SJCRH30 (cell line): ENCODE results near the gene UBE3B. TPM values are rescaled to one million over a fixed set of nuclear protein-coding genes. Genes with fewer than 3 reads are reported as not detected.

Experiments
- DNase-seq, 2 experiments: peaks; one replicate each; pipeline ENCODE4 v3.0.0-alpha.2; 2015 to 2020
- H3K27ac ChIP-seq: fragments of 250-450 bp; sonication (Bioruptor Pico); 2 replicates; pipeline ENCODE4 v1.5.1; 2020; ENCODE audit warnings: mild to moderate bottlenecking, moderate library complexity
- H3K27me3 ChIP-seq: fragments of 250-450 bp; sonication (Bioruptor Pico); 2 replicates; pipeline ENCODE4 v1.5.1; 2020; ENCODE audit warnings: mild to moderate bottlenecking, moderate library complexity
- H3K36me3 ChIP-seq: fragments of 250-450 bp; sonication (Bioruptor Pico); 2 replicates; pipeline ENCODE4 v1.5.1; 2020; ENCODE audit warnings: mild to moderate bottlenecking, moderate library complexity
- H3K4me1 ChIP-seq: fragments of 250-450 bp; sonication (Bioruptor Pico); 2 replicates; pipeline ENCODE4 v1.5.1; 2020; ENCODE audit warnings: mild to moderate bottlenecking, moderate library complexity
- H3K4me3 ChIP-seq: fragments of 250-450 bp; sonication (Bioruptor Pico); 2 replicates; pipeline ENCODE4 v1.5.1; 2020; ENCODE audit warnings: mild to moderate bottlenecking, moderate library complexity
- H3K9me3 ChIP-seq: fragments of 250-450 bp; sonication (Bioruptor Pico); replicated peaks from 2 replicates; pipeline ENCODE4 v1.5.1; 2020; ENCODE audit warnings: mild to moderate bottlenecking, moderate library complexity
- total RNA-seq: library from RNA; depleted of rRNA; stranded (reverse); fragments of >200 nt; shearing (Covaris generic); gene quantifications from 2 replicates; pipeline ENCODE4 v1.2.3, GENCODE V29; 2014

The UBE3B gene
- total RNA-seq, 1 experiment from 2014 or later = 17.6 TPM

DNA sequence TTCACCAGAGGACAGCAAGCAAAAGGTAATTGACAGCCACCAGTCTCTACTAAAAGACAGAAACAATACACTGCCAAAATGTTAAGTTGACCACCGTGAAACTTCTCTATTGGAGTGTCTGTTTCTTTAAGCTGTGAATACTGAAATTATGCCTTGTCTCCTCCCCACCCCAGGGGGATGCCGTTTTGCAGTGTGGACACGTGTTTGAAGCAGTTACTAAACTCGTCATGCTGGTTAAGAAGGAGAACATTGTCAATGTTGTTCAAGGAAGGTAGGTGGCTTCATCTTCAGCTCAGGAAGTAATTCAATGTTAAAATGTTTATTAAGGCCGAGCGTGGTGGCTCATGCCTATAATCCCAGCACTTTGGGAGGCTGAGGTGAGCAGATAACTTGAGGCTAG is 33.2 kb upstream of the UBE3B start:
- no peaks in the 10 kb centered on the region for H3K9me3 ChIP-seq
- no peaks in the 10 kb centered on the region for H3K27me3 ChIP-seq
- no peak overlapping the region for H3K27ac ChIP-seq
- H3K4me3 ChIP-seq = no peak overlapping the region
- H3K4me1 ChIP-seq = no peaks in the 10 kb centered on the region
- DNase-seq = no peak
- peaks cover 6% of the 10 kb centered on the region; the same call in 1 of the 2 replicates for H3K36me3 ChIP-seq

DNA sequence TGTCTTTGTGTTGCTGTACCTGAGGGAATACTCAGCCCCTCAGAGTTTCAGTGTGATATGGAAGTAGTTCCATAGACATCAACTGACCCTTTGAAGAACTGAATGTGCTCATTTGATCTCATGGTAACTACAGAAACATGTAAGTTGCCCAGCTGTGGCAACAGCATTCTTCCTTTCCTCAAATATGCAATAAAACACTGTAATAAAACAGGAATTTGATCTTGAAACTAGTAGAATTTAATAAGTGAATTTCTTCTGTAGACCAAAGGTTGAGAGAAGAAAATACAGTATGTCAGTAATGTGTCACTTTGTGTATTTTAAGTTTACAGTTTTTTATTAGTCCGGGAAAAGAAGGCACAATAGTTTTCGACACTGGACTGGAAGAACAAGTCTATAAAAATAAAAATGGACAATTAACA is 32.2 kb upstream of the UBE3B start:
- H3K4me3 ChIP-seq = no peak overlapping the region
- DNase-seq = no peak
- no peaks in the 10 kb centered on the region for H3K27me3 ChIP-seq
- H3K27ac ChIP-seq = no peak overlapping the region
- no peaks in the 10 kb centered on the region for H3K9me3 ChIP-seq
- H3K36me3 ChIP-seq = peaks cover 11% of the 10 kb centered on the region; the same call in 1 of the 2 replicates
- H3K4me1 ChIP-seq = no peaks in the 10 kb centered on the region

DNA sequence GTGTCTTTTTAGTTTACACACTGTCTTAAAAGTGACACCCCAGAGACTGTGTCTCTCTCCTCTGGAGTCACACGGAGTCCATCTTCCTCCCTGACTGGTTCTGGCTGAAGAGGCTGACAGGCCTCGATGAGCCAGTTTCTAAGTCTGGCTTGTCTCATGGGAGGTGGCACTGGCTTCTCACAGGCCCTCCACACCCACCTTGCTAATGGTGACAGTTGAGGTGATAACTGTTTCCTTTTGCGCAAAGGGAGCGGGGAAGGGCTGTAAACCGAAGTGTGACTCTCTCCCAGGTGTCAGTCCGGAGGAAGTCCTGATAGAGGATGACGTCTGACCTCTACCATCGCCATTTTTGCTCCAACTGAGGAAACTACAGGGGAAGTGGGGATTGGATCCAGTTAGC is 30.6 kb upstream of the UBE3B start:
- no peak for DNase-seq
- H3K36me3 ChIP-seq = peaks cover 13% of the 10 kb centered on the region; the same call in 1 of the 2 replicates
- no peak overlapping the region for H3K27ac ChIP-seq
- no peaks in the 10 kb centered on the region for H3K9me3 ChIP-seq
- no peaks in the 10 kb centered on the region for H3K27me3 ChIP-seq
- H3K4me3 ChIP-seq = no peak overlapping the region
- H3K4me1 ChIP-seq = no peaks in the 10 kb centered on the region

DNA sequence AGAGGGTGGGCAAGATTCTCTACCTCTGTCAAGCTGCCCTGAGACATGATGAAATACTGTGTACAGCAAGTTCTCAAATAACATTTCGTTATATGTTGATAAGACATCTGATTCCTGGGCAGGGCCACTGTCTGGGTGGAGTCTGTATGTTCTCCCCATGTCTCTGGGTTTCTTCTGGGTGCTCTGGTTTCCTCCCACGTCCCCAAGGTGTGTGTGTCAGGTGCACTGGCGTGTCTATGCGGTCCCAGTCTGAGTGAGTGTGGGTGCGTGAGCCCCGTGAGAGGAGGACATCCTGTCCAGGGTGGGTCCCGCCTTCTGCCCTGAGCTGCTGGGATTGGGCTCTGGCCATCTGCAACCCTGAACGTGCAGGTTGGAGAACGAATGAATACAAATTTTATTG is 30.0 kb upstream of the UBE3B start:
- DNase-seq = no peak
- H3K4me1 ChIP-seq = no peaks in the 10 kb centered on the region
- H3K36me3 ChIP-seq = peaks cover 17% of the 10 kb centered on the region; the same call in 1 of the 2 replicates
- no peak overlapping the region for H3K4me3 ChIP-seq
- H3K9me3 ChIP-seq = no peaks in the 10 kb centered on the region
- H3K27me3 ChIP-seq = no peaks in the 10 kb centered on the region
- H3K27ac ChIP-seq = no peak overlapping the region

DNA sequence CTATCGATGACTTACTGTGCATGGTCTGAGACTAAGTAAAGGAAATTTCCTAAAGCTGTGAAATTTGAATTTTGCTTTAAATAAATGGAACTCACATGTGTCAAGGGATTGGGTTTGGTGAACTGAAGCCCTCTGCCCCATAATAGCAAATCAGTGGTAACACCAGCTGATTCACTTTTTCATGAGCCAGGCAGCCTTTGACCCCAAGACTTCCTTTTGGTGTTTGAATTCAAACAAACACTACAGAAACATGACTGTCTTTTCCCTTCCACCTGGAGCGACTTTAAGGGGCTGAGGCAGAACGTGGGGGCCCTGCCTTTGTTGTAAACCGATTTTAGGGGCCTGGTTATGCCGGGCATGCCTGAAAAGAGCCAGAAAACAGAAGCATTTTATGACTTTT is 29.2 kb upstream of the UBE3B start:
- H3K4me3 ChIP-seq = no peak overlapping the region
- no peaks in the 10 kb centered on the region for H3K27me3 ChIP-seq
- H3K9me3 ChIP-seq = no peaks in the 10 kb centered on the region
- H3K27ac ChIP-seq = no peak overlapping the region
- no peaks in the 10 kb centered on the region for H3K4me1 ChIP-seq
- DNase-seq = no peak
- peaks cover 17% of the 10 kb centered on the region; the same call in 1 of the 2 replicates for H3K36me3 ChIP-seq

DNA sequence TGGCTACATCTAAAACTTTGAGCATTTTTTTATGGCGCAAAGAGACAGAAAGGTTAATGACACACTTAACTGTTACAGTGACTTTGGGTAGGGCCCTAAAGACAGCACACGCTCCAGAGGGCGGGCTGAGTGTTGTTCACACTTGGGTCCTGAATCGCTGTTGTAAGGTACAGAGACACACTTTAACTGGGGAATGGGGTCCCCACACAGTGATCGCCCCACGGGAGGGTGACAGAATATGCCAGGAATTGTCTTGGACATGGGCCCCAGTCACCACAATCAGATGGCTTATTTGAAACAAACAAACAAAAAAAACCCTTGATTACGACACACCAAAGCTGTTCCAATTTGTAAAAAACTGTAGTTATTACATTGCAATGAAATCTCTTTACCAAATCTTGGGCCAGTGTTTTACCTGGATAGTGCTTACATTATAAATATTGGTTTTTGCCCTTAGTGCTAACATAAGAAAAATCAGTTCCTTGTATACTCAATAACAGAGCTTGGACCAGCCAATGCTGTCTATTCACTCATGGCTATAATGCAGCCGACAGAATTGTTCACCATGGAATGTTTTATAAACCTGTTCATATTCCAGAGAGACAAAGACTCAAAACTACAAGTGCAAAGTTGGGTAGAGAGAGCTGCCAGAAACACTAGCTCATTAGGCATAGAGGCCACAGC is 28.6 kb upstream of the UBE3B start:
- H3K36me3 ChIP-seq = peaks cover 23% of the 10 kb centered on the region
- no peak for DNase-seq
- no peaks in the 10 kb centered on the region for H3K27me3 ChIP-seq
- H3K27ac ChIP-seq = no peak overlapping the region
- H3K9me3 ChIP-seq = no peaks in the 10 kb centered on the region
- H3K4me3 ChIP-seq = no peak overlapping the region
- no peaks in the 10 kb centered on the region for H3K4me1 ChIP-seq

DNA sequence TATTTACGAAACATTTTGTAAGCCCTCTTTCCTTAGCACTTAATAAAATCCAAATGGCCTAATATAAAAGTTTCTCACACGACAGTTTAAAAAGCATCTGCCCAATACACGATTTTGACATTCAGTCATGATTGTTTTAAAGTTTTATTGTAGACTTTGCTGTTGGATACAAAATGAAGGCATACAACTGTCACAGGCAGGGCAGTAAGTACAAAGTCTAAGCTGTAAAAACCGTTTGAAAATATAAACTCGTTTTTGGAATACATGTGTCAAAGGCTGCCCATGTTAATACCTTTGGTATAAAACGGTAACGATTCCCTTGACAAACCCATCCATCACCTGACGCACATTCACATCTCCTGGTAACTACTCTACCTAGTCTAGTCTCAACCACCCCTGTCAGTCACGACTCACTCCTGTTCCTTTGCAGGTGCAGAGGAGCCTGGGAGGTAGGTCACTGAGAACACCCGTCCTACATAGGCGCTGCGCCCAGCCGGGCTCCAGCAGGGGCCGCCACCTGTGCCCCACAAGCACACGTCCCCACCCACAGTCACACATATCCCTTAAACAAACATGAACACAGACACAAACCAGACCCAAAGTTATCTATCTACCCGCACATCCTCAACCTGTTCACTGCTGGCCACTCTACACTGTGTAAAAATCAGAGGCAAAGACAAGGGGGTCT is 27.4 kb upstream of the UBE3B start:
- H3K36me3 ChIP-seq = peaks cover 29% of the 10 kb centered on the region
- H3K27ac ChIP-seq = no peak overlapping the region
- DNase-seq = no peak
- no peaks in the 10 kb centered on the region for H3K4me1 ChIP-seq
- no peaks in the 10 kb centered on the region for H3K9me3 ChIP-seq
- no peak overlapping the region for H3K4me3 ChIP-seq
- H3K27me3 ChIP-seq = no peaks in the 10 kb centered on the region

DNA sequence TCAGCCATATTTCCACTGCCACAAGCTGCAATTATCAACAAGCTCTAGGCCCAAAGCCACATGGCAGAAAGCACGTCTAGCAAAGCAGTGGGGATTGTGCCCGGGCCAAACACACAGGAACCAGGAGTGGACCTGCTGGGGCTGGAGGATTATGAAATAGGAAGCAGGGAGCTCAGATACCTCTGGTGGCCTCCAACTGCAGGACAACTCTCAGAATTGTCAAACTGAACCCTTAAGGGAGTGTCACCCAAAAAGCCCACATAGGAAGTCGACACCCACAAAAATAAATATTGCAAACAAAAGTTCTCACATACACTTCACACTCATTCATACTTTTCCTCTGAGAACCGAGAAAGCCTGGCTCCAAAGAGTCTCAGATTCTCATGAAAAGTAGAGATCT is 26.5 kb upstream of the UBE3B start:
- Histone ChIP-seq H3K4me3 (no peak overlapping the region), H3K27ac (no peak overlapping the region), H3K4me1 (no peaks in the 10 kb centered on the region), H3K36me3 (peaks cover 37% of the 10 kb centered on the region), H3K9me3 (no peaks in the 10 kb centered on the region), H3K27me3 (no peaks in the 10 kb centered on the region)
- no peak for DNase-seq

DNA sequence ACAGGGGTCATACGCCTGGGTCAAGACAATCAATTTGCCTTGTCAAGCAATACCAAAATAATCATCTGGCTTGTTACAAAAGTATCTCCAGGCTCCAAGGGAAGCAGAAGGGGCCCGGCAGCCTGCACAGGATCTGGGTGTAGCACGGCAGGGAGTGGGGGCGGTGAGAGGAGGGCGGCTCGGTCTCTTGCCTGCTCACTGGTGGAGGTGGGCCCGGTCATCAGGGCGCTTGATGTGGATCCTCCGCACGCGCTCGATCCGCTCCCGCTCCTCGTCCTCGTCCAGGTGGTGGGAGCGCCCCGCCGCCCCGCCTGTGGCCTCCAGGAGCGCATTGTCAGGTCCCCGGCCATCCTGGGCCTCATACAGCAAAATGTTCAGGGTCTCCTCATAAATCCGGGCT is 26.0 kb upstream of the UBE3B start:
- Histone ChIP-seq H3K4me1 (no peaks in the 10 kb centered on the region), H3K27ac (no peak overlapping the region), H3K36me3 (peaks cover 38% of the 10 kb centered on the region), H3K9me3 (no peaks in the 10 kb centered on the region), H3K27me3 (no peaks in the 10 kb centered on the region), H3K4me3 (no peak overlapping the region)
- no peak for DNase-seq

DNA sequence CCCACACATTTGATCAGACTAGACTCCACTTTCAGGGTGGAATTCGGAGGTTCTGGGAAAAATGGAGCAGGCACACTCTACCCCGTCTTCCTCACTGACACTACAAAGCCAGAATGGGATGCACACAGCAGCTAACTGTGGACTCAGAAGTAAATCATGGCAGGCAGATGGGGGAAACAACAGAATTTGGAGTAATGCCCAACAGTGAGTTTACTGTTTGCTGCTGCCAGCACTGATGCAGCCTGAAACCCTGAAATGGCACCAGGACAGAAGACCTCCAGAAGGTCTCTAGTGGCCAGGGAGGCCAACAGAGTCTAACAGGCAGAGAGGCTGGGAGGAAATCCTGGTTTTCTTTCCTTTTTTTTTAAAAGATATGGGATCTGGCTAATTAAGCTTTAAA is 24.9 kb upstream of the UBE3B start:
- Histone ChIP-seq H3K4me1 (no peaks in the 10 kb centered on the region), H3K4me3 (no peak overlapping the region), H3K27ac (no peak overlapping the region), H3K27me3 (no peaks in the 10 kb centered on the region), H3K36me3 (peaks cover 49% of the 10 kb centered on the region), H3K9me3 (no peaks in the 10 kb centered on the region)
- DNase-seq = no peak

DNA sequence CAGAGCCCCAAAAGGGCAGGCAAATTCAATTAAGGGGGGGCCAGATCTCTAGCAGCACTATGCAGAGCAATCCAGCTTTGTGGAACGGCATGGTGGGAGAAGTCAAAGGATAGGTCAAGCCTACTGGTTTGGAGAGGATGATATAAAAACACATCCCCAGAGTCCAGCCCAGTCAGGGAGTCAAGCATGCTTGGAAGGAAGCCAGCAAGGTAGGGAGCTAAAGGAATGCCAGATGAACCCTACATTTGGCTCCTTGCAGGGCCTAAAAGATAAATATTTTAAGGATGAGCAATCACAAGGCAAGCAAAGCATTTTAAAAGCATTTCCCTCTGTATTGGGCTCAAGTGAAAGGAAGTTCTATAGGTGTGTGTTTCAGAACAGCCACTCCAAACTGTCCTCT is 21.7 kb upstream of the UBE3B start:
- Histone ChIP-seq H3K9me3 (no peaks in the 10 kb centered on the region), H3K4me3 (no peak overlapping the region), H3K27me3 (no peaks in the 10 kb centered on the region), H3K36me3 (peaks cover 47% of the 10 kb centered on the region), H3K27ac (no peak overlapping the region), H3K4me1 (peaks cover 1% of the 10 kb centered on the region; the same call in 1 of the 2 replicates)
- no peak for DNase-seq

DNA sequence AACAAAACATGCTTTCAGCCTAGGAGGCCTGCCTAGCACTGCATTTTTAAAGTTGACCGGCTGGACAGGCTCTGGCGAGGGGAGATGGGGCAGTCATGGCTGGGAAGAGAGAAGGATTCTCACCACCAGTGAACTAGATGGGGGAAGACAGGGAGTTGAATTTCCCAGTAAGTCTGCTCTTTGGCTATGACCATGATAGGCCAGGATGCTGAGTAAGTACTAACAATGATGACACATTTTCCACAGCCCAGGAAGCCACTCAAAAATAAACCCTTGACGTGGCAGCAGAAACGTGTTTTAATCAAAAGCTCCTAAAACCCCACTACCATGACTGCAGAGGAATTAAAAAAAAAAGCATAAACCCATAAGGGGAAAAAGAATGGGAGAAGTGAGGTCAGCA is 19.3 kb upstream of the UBE3B start:
- no peaks in the 10 kb centered on the region for H3K27me3 ChIP-seq
- no peak overlapping the region for H3K4me3 ChIP-seq
- H3K9me3 ChIP-seq = no peaks in the 10 kb centered on the region
- no peak for DNase-seq
- no peak overlapping the region for H3K27ac ChIP-seq
- H3K36me3 ChIP-seq = peaks cover 42% of the 10 kb centered on the region
- H3K4me1 ChIP-seq = peaks cover 24% of the 10 kb centered on the region

DNA sequence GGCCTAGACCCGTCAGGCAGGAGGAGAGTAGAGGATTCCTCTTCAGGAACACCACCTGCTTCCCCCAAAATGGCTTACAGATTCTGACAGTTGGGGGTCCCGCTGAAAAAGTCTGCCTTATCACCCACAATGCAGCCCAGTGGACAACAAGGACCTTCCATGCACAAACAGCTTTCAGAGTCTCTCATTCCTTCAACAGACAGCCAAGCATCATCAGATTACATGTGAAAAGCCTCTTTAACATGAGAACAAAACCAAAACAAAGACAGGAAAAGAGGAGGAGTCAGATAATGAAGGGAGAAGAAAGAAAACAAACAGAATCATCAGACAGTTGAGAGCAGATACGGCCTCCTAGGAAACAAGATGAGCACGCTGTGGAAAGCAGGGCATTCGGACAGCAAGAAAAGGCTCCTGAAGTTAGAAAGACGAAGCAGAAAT is 18.6 kb upstream of the UBE3B start:
- H3K4me1 ChIP-seq = peaks cover 28% of the 10 kb centered on the region
- H3K4me3 ChIP-seq = no peak overlapping the region
- H3K27ac ChIP-seq = no peak overlapping the region
- no peak for DNase-seq
- no peaks in the 10 kb centered on the region for H3K9me3 ChIP-seq
- peaks cover 36% of the 10 kb centered on the region for H3K36me3 ChIP-seq
- no peaks in the 10 kb centered on the region for H3K27me3 ChIP-seq

DNA sequence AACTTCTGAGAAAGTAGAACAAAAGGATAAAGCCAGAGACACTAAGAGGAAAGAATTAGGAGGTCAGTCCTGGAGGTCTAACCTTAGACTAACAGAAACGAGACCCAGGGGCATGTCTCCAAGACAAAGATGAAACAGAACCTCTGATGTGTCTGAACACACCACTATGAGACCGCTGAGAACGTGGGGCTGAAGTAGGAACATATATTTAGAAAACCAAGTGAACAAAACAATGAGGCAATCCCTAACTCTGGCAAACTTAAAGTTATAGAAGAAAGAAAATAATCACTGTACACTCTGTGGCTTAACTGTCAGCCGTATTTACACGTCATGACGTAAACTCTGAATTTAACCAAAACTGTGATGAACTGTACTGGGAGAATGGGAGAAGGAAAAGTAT is 18.2 kb upstream of the UBE3B start:
- H3K27me3 ChIP-seq = no peaks in the 10 kb centered on the region
- no peak overlapping the region for H3K4me3 ChIP-seq
- no peaks in the 10 kb centered on the region for H3K9me3 ChIP-seq
- peaks cover 31% of the 10 kb centered on the region for H3K4me1 ChIP-seq
- H3K36me3 ChIP-seq = peaks cover 32% of the 10 kb centered on the region
- DNase-seq = no peak
- no peak overlapping the region for H3K27ac ChIP-seq

DNA sequence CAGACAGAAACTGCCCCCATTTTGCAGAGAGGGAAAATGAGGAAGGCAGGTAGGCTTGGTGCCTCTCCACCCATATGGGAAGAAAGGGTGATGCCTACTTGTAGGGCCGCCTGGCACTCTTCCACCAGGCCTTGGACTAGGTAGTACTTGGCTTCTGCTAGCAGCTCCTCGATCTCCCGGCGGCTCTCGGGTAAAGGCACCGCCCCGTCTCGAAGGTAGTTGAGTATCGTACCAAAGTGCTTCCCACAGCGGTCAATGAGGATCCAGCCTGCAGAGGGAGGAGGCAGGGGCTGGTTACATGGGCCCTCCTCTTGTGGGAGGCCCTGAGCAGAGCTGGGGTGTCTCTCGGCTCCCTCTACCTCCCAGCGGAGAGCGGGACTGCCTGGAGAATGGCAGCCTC is 16.9 kb upstream of the UBE3B start:
- Histone ChIP-seq H3K27ac (peak overlapping the region; percentile 100; the same call in 1 of the 2 replicates), H3K9me3 (no peaks in the 10 kb centered on the region), H3K36me3 (peaks cover 23% of the 10 kb centered on the region), H3K4me3 (no peak overlapping the region), H3K27me3 (no peaks in the 10 kb centered on the region), H3K4me1 (peaks cover 40% of the 10 kb centered on the region)
- DNase-seq = no peak
